ENCODE data around the gene ZNF827. TPM values are rescaled to one million over a fixed set of nuclear protein-coding genes. Genes with fewer than 3 reads are reported as not detected.

The ZNF827 gene
- total RNA-seq, 1 experiment from 2014 or later: 5.3 TPM

- BruUV-seq (replicated peaks): no TSS peak
- peaks cover 7% of the 10 kb centered on the region for H3K36me3 Mint-ChIP-seq (ENCODE audit: insufficient read depth, unreplicated experiment)
- Histone ChIP-seq H3K4me1 (peaks cover 35% of the 10 kb centered on the region), H3K9me3 (peaks cover 8% of the 10 kb centered on the region; the same call in 1 of the 2 replicates), H3K27me3 (replicated peaks; ENCODE audit: control insufficient read depth, insufficient read depth, low read length) (no peaks in the 10 kb centered on the region), H3K36me3 (ENCODE audit: control insufficient read depth, insufficient read depth, low read length) (no peaks in the 10 kb centered on the region), H3K4me3 (ENCODE audit: low read depth, low read length) (no peak overlapping the region)
- no peak for TF ChIP-seq CTCF (IDR thresholded peaks at IDR 0.05; ENCODE audit: insufficient read depth in 1 of 2, low read depth in 1 of 2, low read length in 1 of 2, severe bottlenecking in 1 of 2, unreplicated experiment in 1 of 2)
- H3K4me1 Mint-ChIP-seq (ENCODE audit: low read depth, unreplicated experiment): peaks cover 19% of the 10 kb centered on the region
- no peak for DNase-seq
- no peak overlapping the region for H3K27ac Mint-ChIP-seq (ENCODE audit: unreplicated experiment)
- no peaks in the 10 kb centered on the region for H3K9me3 Mint-ChIP-seq (ENCODE audit: unreplicated experiment)
- intact Hi-C loops (cut with micrococcal nuclease; ENCODE audit: unreplicated experiment): no loop called here
- POLR2A ChIA-PET: no interaction called here
- no peaks in the 10 kb centered on the region for H3K27me3 Mint-ChIP-seq (ENCODE audit: insufficient read depth, unreplicated experiment)
- no peak overlapping the region for H3K4me3 Mint-ChIP-seq (ENCODE audit: unreplicated experiment)
- CTCF ChIA-PET: no interaction called here
These were observed 129.6 kb downstream of the ZNF827 start for GRCh38 chr4:145808848-145809512.

DNA sequence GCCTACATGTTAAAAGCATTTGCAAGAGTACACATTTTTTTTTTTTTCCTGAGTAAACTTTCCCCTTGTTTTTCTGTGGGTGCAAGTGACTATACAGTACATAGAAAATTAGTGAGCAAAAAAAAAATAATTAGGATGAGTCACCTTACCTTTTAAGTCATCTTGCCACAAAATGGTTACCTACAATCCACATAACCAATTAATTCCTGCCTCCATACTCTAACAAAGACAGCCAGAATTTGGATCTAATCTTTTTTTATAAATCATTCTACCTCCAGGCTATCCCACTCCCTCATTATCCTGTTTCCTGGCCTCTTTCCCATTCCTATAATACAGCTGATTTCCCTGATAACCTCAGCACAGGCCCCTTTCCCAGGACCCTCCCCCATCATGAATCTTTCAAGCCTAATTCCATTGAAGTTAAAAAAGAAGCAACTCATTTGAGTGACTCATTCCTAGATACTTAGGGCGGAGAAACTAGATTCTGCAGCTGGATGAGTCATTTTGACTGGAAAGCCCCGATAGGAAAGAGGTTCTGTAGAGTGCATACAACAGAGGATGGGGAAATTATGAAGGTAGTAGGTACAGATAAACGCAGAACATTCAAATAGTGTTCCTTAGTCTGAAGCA, 130.5 kb downstream of the ZNF827 start:
- Histone ChIP-seq H3K27me3 (replicated peaks; ENCODE audit: control insufficient read depth, insufficient read depth, low read length) (no peaks in the 10 kb centered on the region), H3K4me3 (ENCODE audit: low read depth, low read length) (no peak overlapping the region), H3K9me3 (peaks cover 8% of the 10 kb centered on the region; the same call in 1 of the 2 replicates), H3K36me3 (ENCODE audit: control insufficient read depth, insufficient read depth, low read length) (no peaks in the 10 kb centered on the region), H3K4me1 (peaks cover 41% of the 10 kb centered on the region)
- CTCF ChIA-PET: no interaction called here
- no TSS peak for BruUV-seq (replicated peaks)
- POLR2A ChIA-PET: no interaction called here
- peaks cover 23% of the 10 kb centered on the region for H3K4me1 Mint-ChIP-seq (ENCODE audit: low read depth, unreplicated experiment)
- peak; percentile 38 to 47 for DNase-seq
- peaks cover 2% of the 10 kb centered on the region for H3K9me3 Mint-ChIP-seq (ENCODE audit: unreplicated experiment)
- H3K27me3 Mint-ChIP-seq (ENCODE audit: insufficient read depth, unreplicated experiment): no peaks in the 10 kb centered on the region
- H3K4me3 Mint-ChIP-seq (ENCODE audit: unreplicated experiment): peak overlapping the region; percentile 27
- intact Hi-C loops (cut with micrococcal nuclease; ENCODE audit: unreplicated experiment): no loop called here
- H3K36me3 Mint-ChIP-seq (ENCODE audit: insufficient read depth, unreplicated experiment): peaks cover 7% of the 10 kb centered on the region
- peak overlapping the region; percentile 81 for H3K27ac Mint-ChIP-seq (ENCODE audit: unreplicated experiment)
- no peak for TF ChIP-seq CTCF (IDR thresholded peaks at IDR 0.05; ENCODE audit: insufficient read depth in 1 of 2, low read depth in 1 of 2, low read length in 1 of 2, severe bottlenecking in 1 of 2, unreplicated experiment in 1 of 2)

- no peak for TF ChIP-seq CTCF (IDR thresholded peaks at IDR 0.05; ENCODE audit: insufficient read depth in 1 of 2, low read depth in 1 of 2, low read length in 1 of 2, severe bottlenecking in 1 of 2, unreplicated experiment in 1 of 2)
- Histone ChIP-seq H3K4me3 (ENCODE audit: low read depth, low read length) (no peak overlapping the region), H3K9me3 (peaks cover 8% of the 10 kb centered on the region; the same call in 1 of the 2 replicates), H3K4me1 (peaks cover 42% of the 10 kb centered on the region), H3K36me3 (ENCODE audit: control insufficient read depth, insufficient read depth, low read length) (no peaks in the 10 kb centered on the region), H3K27me3 (replicated peaks; ENCODE audit: control insufficient read depth, insufficient read depth, low read length) (no peaks in the 10 kb centered on the region)
- POLR2A ChIA-PET: no interaction called here
- DNase-seq: peak; percentile 51 to 72
- H3K4me3 Mint-ChIP-seq (ENCODE audit: unreplicated experiment): no peak overlapping the region
- intact Hi-C loops (cut with micrococcal nuclease; ENCODE audit: unreplicated experiment): loop anchor here (1.0 kb wide), 1 partner anchor 70 kb away; no protein-coding TSS in a partner anchor
- H3K27ac Mint-ChIP-seq (ENCODE audit: unreplicated experiment): peak overlapping the region; percentile 31
- H3K27me3 Mint-ChIP-seq (ENCODE audit: insufficient read depth, unreplicated experiment): no peaks in the 10 kb centered on the region
- H3K4me1 Mint-ChIP-seq (ENCODE audit: low read depth, unreplicated experiment): peaks cover 28% of the 10 kb centered on the region
- no TSS peak for BruUV-seq (replicated peaks)
- CTCF ChIA-PET: no interaction called here
- H3K9me3 Mint-ChIP-seq (ENCODE audit: unreplicated experiment): peaks cover 9% of the 10 kb centered on the region
- peaks cover 7% of the 10 kb centered on the region for H3K36me3 Mint-ChIP-seq (ENCODE audit: insufficient read depth, unreplicated experiment)
These were observed 133.1 kb downstream of the ZNF827 start for GRCh38 chr4:145805490-145805889.
